HG02884 (cell line): ENCODE results near the gene COX8A.
"Not testable (repeated sequence)": the region's sequence is repeated elsewhere in the genome, so short reads cannot be mapped to it uniquely, and the experiment has no call there.

Experiments used
- ATAC-seq: cut with Tn5 transposase; IDR thresholded peaks from one replicate; pipeline ENCODE4 v1.9.1; 2021; ENCODE audit warnings: mild to moderate bottlenecking, moderate library complexity; ENCODE audit not compliant: unreplicated experiment

Gene COX8A

GRCh38 chr11:63966444-63966843 lies 8.0 kb upstream of the COX8A start:
- no peak for ATAC-seq

- ATAC-seq, result no peak
Measured at GRCh38 chr11:63969461-63969860, 5.0 kb upstream of the COX8A start.

- ATAC-seq, result no peak
Measured at GRCh38 chr11:63970902-63971301, 3.5 kb upstream of the COX8A start.

GRCh38 chr11:63973912-63974258 lies 535 bp upstream of the COX8A start:
- ATAC-seq, result not testable (repeated sequence)

- no peak for ATAC-seq
Measured at GRCh38 chr11:63978551-63979239, 4.3 kb downstream of the COX8A start.

GRCh38 chr11:63979426-63979825 lies 5.0 kb downstream of the COX8A start:
- ATAC-seq, result no peak

GRCh38 chr11:63985812-63986155 lies 11.4 kb downstream of the COX8A start:
- ATAC-seq, result no peak

- peak; percentile 82 for ATAC-seq
Measured at GRCh38 chr11:63986156-63986931, 11.9 kb downstream of the COX8A start, which contains the start of gene OTUB1. OTUB1 (plus strand) TSS chr11:63986438; CDS start chr11:63986457, 19 bp downstream.

- no peak for ATAC-seq
Measured at GRCh38 chr11:63986932-63987513, 12.6 kb downstream of the COX8A start.

GRCh38 chr11:63991558-63991957 lies 17.1 kb downstream of the COX8A start:
- no peak for ATAC-seq

GRCh38 chr11:63993100-63993499 lies 18.7 kb downstream of the COX8A start:
- no peak for ATAC-seq

GRCh38 chr11:63993993-63994392 lies 19.6 kb downstream of the COX8A start:
- ATAC-seq, result no peak

GRCh38 chr11:63996512-63996911 lies 22.1 kb downstream of the COX8A start:
- ATAC-seq, result no peak

GRCh38 chr11:63997104-63997700 lies 22.8 kb downstream of the COX8A start:
- no peak for ATAC-seq

- no peak for ATAC-seq
Measured at GRCh38 chr11:63997801-63998337, 23.4 kb downstream of the COX8A start.

GRCh38 chr11:63998558-63999348 lies 24.3 kb downstream of the COX8A start:
- no peak for ATAC-seq

GRCh38 chr11:63999349-64000025 lies 25.1 kb downstream of the COX8A start:
- ATAC-seq, result no peak

- ATAC-seq, result no peak
Measured at GRCh38 chr11:64000026-64000739, 25.8 kb downstream of the COX8A start.

- no peak for ATAC-seq
Measured at GRCh38 chr11:64000740-64001483, 26.5 kb downstream of the COX8A start.
